GM23338 (cell line): ENCODE data around the gene ALPG. TPM values are rescaled to one million over a fixed set of nuclear protein-coding genes. Genes with fewer than 3 reads are reported as not detected.
"Not testable (repeated sequence)": the region's sequence is repeated elsewhere in the genome, so short reads cannot be mapped to it uniquely, and the experiment has no call there.

Source experiments
- ATAC-seq: fragments of 200-7000 bp; cut with Tn5 transposase; 3 replicates; pipeline ENCODE4 v1.9.1; 2020
- DNase-seq: peaks from one replicate; pipeline ENCODE4 v3.0.0-alpha.2; 2015; ENCODE audit warnings: low spot score
- H2AFZ ChIP-seq: fragments of 200-600 bp; sonication (generic); 2 replicates; pipeline ENCODE4 v1.8.0; 2016; ENCODE audit warnings: antibody characterized with exemption, mild to moderate bottlenecking, moderate library complexity
- H3F3A ChIP-seq: fragments of 200-600 bp; sonication (generic); replicated peaks from 2 replicates; pipeline ENCODE4 v1.8.0; 2017; ENCODE audit warnings: antibody characterized with exemption, mixed run types, low read depth
- H3K27ac ChIP-seq: fragments of 200-600 bp; sonication (generic); 2 replicates; pipeline ENCODE4 v1.6.1; 2016; ENCODE audit warnings: low read depth
- H3K27me3 ChIP-seq: fragments of 200-600 bp; sonication (generic); 2 replicates; pipeline ENCODE4 v1.8.0; 2016; ENCODE audit warnings: mild to moderate bottlenecking, mixed run types, moderate library complexity; ENCODE audit not compliant: insufficient read depth
- H3K36me3 ChIP-seq: fragments of 200-600 bp; sonication (generic); 2 replicates; pipeline ENCODE4 v1.8.0; 2016; ENCODE audit warnings: mild to moderate bottlenecking; ENCODE audit not compliant: insufficient read depth
- H3K4me1 ChIP-seq: fragments of 200-600 bp; sonication (generic); 2 replicates; pipeline ENCODE4 v1.8.0; 2016; ENCODE audit warnings: mild to moderate bottlenecking, moderate library complexity; ENCODE audit not compliant: insufficient read depth
- H3K4me2 ChIP-seq: fragments of 200-600 bp; sonication (generic); 2 replicates; pipeline ENCODE4 v1.7.1; 2017; ENCODE audit warnings: mixed run types
- H3K4me3 ChIP-seq: fragments of 200-600 bp; sonication (generic); 2 replicates; pipeline ENCODE4 v1.6.1; 2016; ENCODE audit warnings: mixed run types
- H3K79me2 ChIP-seq: fragments of 200-600 bp; sonication (generic); replicated peaks from 2 replicates; pipeline ENCODE4 v1.8.0; 2017; ENCODE audit warnings: mild to moderate bottlenecking; ENCODE audit not compliant: insufficient read depth
- H3K9me2 ChIP-seq: fragments of 200-600 bp; sonication (generic); 2 replicates; pipeline ENCODE4 v1.8.0; 2017; ENCODE audit not compliant: insufficient read depth
- H4K20me1 ChIP-seq: fragments of 200-600 bp; sonication (generic); replicated peaks from 2 replicates; pipeline ENCODE4 v1.8.0; 2017; ENCODE audit warnings: mild to moderate bottlenecking; ENCODE audit not compliant: insufficient read depth
- H3K27ac Mint-ChIP-seq: 2 replicates; pipeline ENCODE4 v1.8.0; 2020; ENCODE audit warnings: inconsistent platforms, mild to moderate bottlenecking, moderate library complexity, mixed read lengths
- H3K27me3 Mint-ChIP-seq: 3 replicates; pipeline ENCODE4 v1.8.0; 2022; ENCODE audit warnings: low read depth, mild to moderate bottlenecking, moderate library complexity, mixed read lengths, inconsistent platforms; ENCODE audit not compliant: insufficient read depth, poor library complexity
- H3K36me3 Mint-ChIP-seq: 3 replicates; pipeline ENCODE4 v1.8.0; 2021; ENCODE audit warnings: low read depth, mild to moderate bottlenecking, inconsistent platforms, moderate library complexity, mixed read lengths
- H3K4me1 Mint-ChIP-seq: 3 replicates; pipeline ENCODE4 v1.8.0; 2020; ENCODE audit warnings: mild to moderate bottlenecking, inconsistent platforms, mixed read lengths
- H3K4me3 Mint-ChIP-seq: 3 replicates; pipeline ENCODE4 v1.8.0; 2021; ENCODE audit warnings: moderate library complexity, mild to moderate bottlenecking, inconsistent platforms, mixed read lengths
- H3K9me3 Mint-ChIP-seq: 3 replicates; pipeline ENCODE4 v1.8.0; 2020; ENCODE audit warnings: moderate library complexity, mild to moderate bottlenecking, inconsistent platforms, mixed read lengths
- EZH2 ChIP-seq: fragments of 200-600 bp; sonication (generic); IDR thresholded peaks from one replicate; pipeline ENCODE4 v1.8.0; 2017; ENCODE audit warnings: antibody characterized with exemption, mild to moderate bottlenecking, low read depth; ENCODE audit not compliant: unreplicated experiment
- ZNF114 ChIP-seq: fragments of 250-450 bp; sonication (Bioruptor Pico); IDR thresholded peaks from 2 replicates; pipeline ENCODE4 v1.5.0; 2020; ENCODE audit warnings: mild to moderate bottlenecking, moderate library complexity
- ZNF331 ChIP-seq: fragments of 250-450 bp; sonication (Bioruptor Pico); IDR thresholded peaks from 2 replicates; pipeline ENCODE4 v1.5.0; 2020; ENCODE audit warnings: low read depth, mild to moderate bottlenecking, moderate library complexity
- ZNF462 ChIP-seq: fragments of 250-450 bp; sonication (Bioruptor Pico); IDR thresholded peaks from 2 replicates; pipeline ENCODE4 v1.5.0; 2020; ENCODE audit warnings: mild to moderate bottlenecking, moderate library complexity
- polyA plus RNA-seq: library from polyadenylated mRNA; unstranded; fragments of >200 nt; fragmentation: Nextera tagmentation; extraction: Ambion mirVana; gene quantifications from 2 replicates; pipeline ENCODE4 v1.2.1, GENCODE V29; 2016
- total RNA-seq: library from RNA; depleted of rRNA; stranded (reverse); fragments of >200 nt; shearing (Covaris generic); gene quantifications from 2 replicates; pipeline ENCODE4 v1.2.3, GENCODE V29; 2014
- TF ChIP-seq, protein P1 (sequence below): IDR thresholded peaks from one replicate; pipeline ENCODE4 v1.6.1; 2018; ENCODE audit warnings: antibody characterized with exemption; ENCODE audit not compliant: unreplicated experiment
- TF ChIP-seq, protein P2 (sequence below): IDR thresholded peaks from 2 replicates; pipeline ENCODE4 v1.6.1; 2016; ENCODE audit warnings: antibody characterized with exemption
- TF ChIP-seq, protein P3 (sequence below), 2 experiments: fragments of 200-600 bp in 1 of 2; sonication (generic) in 1 of 2; conservative IDR thresholded peaks; 2 replicates each; pipeline versions ENCODE4 v1.5.1 to v1.6.1; 2016 to 2017; ENCODE audit warnings: antibody characterized with exemption in 2 of 2, low read depth in 2 of 2, mild to moderate bottlenecking in 2 of 2, moderate library complexity in 1 of 2

Gene ALPG
- total and polyA plus RNA-seq, 2 experiments from 2014 or later = 0.89 to 2.5 TPM

GRCh38 chr2:232449964-232450363 lies 43.3 kb downstream of the ALPG start:
- H3K4me1 ChIP-seq = no peaks in the 10 kb centered on the region
- H3F3A ChIP-seq = no peaks in the 10 kb centered on the region
- H3K27me3 ChIP-seq = no peaks in the 10 kb centered on the region
- peak; percentile 17 for ATAC-seq
- Mint-ChIP-seq H3K4me1 (no peaks in the 10 kb centered on the region; the same call in 2 of the 3 replicates), H3K36me3 (no peaks in the 10 kb centered on the region), H3K27ac (no peak overlapping the region), H3K4me3 (no peak overlapping the region), H3K27me3 (peaks cover 15% of the 10 kb centered on the region), H3K9me3 (no peaks in the 10 kb centered on the region)
- TF ChIP-seq, protein P1, sequence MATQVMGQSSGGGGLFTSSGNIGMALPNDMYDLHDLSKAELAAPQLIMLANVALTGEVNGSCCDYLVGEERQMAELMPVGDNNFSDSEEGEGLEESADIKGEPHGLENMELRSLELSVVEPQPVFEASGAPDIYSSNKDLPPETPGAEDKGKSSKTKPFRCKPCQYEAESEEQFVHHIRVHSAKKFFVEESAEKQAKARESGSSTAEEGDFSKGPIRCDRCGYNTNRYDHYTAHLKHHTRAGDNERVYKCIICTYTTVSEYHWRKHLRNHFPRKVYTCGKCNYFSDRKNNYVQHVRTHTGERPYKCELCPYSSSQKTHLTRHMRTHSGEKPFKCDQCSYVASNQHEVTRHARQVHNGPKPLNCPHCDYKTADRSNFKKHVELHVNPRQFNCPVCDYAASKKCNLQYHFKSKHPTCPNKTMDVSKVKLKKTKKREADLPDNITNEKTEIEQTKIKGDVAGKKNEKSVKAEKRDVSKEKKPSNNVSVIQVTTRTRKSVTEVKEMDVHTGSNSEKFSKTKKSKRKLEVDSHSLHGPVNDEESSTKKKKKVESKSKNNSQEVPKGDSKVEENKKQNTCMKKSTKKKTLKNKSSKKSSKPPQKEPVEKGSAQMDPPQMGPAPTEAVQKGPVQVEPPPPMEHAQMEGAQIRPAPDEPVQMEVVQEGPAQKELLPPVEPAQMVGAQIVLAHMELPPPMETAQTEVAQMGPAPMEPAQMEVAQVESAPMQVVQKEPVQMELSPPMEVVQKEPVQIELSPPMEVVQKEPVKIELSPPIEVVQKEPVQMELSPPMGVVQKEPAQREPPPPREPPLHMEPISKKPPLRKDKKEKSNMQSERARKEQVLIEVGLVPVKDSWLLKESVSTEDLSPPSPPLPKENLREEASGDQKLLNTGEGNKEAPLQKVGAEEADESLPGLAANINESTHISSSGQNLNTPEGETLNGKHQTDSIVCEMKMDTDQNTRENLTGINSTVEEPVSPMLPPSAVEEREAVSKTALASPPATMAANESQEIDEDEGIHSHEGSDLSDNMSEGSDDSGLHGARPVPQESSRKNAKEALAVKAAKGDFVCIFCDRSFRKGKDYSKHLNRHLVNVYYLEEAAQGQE = no peak
- TF ChIP-seq ZNF331 (CRISPR knock-in tag) (no peak), ZNF114 (CRISPR knock-in tag) (no peak), EZH2 (no peak), ZNF462 (no peak)
- TF ChIP-seq, protein P2, sequence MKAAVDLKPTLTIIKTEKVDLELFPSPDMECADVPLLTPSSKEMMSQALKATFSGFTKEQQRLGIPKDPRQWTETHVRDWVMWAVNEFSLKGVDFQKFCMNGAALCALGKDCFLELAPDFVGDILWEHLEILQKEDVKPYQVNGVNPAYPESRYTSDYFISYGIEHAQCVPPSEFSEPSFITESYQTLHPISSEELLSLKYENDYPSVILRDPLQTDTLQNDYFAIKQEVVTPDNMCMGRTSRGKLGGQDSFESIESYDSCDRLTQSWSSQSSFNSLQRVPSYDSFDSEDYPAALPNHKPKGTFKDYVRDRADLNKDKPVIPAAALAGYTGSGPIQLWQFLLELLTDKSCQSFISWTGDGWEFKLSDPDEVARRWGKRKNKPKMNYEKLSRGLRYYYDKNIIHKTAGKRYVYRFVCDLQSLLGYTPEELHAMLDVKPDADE = no peak
- TF ChIP-seq, protein P3, sequence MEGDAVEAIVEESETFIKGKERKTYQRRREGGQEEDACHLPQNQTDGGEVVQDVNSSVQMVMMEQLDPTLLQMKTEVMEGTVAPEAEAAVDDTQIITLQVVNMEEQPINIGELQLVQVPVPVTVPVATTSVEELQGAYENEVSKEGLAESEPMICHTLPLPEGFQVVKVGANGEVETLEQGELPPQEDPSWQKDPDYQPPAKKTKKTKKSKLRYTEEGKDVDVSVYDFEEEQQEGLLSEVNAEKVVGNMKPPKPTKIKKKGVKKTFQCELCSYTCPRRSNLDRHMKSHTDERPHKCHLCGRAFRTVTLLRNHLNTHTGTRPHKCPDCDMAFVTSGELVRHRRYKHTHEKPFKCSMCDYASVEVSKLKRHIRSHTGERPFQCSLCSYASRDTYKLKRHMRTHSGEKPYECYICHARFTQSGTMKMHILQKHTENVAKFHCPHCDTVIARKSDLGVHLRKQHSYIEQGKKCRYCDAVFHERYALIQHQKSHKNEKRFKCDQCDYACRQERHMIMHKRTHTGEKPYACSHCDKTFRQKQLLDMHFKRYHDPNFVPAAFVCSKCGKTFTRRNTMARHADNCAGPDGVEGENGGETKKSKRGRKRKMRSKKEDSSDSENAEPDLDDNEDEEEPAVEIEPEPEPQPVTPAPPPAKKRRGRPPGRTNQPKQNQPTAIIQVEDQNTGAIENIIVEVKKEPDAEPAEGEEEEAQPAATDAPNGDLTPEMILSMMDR (conservative IDR thresholded peaks at IDR 0.05; ENCODE audit: low read depth in 2 of 2) = no peak
- H3K79me2 ChIP-seq = no peaks in the 10 kb centered on the region
- no peaks in the 10 kb centered on the region for H3K36me3 ChIP-seq
- no peaks in the 10 kb centered on the region for H4K20me1 ChIP-seq
- H3K4me3 ChIP-seq = no peak overlapping the region
- DNase-seq = no peak
- H2AFZ ChIP-seq = no peak overlapping the region
- H3K4me2 ChIP-seq = no peak overlapping the region
- no peak overlapping the region for H3K27ac ChIP-seq
- H3K9me2 ChIP-seq = no peaks in the 10 kb centered on the region

DNA sequence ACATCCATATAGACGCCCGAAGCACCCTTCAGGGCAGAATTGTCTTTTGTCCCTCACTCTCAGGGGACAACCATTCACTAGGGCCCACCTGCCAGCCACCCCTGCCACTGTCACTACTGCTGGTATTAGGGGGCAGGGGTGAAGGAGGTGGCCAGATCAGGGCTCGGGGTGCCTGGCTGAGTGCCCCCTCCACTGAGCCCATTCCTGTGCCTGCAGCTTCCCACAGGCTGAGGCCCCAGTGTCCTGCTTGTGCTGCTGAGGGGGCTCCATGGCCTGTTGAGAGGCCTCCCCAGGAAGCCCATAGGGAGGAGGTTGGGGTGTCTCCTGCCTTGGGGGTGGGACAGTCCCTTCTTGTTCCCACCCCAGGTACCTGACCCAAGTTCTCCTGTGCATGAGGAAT lies 45.0 kb downstream of the ALPG start:
- not testable (repeated sequence) for DNase-seq, H3K27ac Mint-ChIP-seq, H4K20me1 ChIP-seq, H3K27ac ChIP-seq, H3K27me3 ChIP-seq, H3K36me3 Mint-ChIP-seq, H3K9me3 Mint-ChIP-seq, H3K4me3 ChIP-seq, ATAC-seq, H3K9me2 ChIP-seq, H2AFZ ChIP-seq, H3K4me1 ChIP-seq, H3K4me3 Mint-ChIP-seq, H3F3A ChIP-seq, H3K36me3 ChIP-seq, H3K4me1 Mint-ChIP-seq, H3K4me2 ChIP-seq, H3K79me2 ChIP-seq
- peaks cover 17% of the 10 kb centered on the region for H3K27me3 Mint-ChIP-seq
